ENCODE data around the gene FBN2. TPM values are rescaled to one million over a fixed set of nuclear protein-coding genes. Genes with fewer than 3 reads are reported as not detected.
"Not testable (repeated sequence)": the region's sequence is repeated elsewhere in the genome, so short reads cannot be mapped to it uniquely, and the experiment has no call there.

Gene FBN2
- total RNA-seq, 1 experiment from 2014 or later: 0.22 TPM

GRCh38 chr5:128328007-128328406, 210.0 kb downstream of the FBN2 start:
- no peaks in the 10 kb centered on the region for H3K9me2 ChIP-seq (ENCODE audit: insufficient read depth)
- TF ChIP-seq CTCF (conservative IDR thresholded peaks at IDR 0.05) (no peak), EZH2 (IDR thresholded peaks at IDR 0.05; ENCODE audit: low read depth) (no peak)
- no peak for DNase-seq
- H3K9me3 ChIP-seq (ENCODE audit: insufficient read depth, low read depth): no peaks in the 10 kb centered on the region
- H3K27me3 ChIP-seq (ENCODE audit: insufficient read depth, low read depth): no peaks in the 10 kb centered on the region
- no TSS peak for BruUV-seq (replicated peaks)
- ChIA-PET POLR2A (ENCODE audit: unreplicated experiment) (no interaction called here), CTCF (no interaction called here)
- no peaks in the 10 kb centered on the region for H3K4me1 ChIP-seq (replicated peaks; ENCODE audit: insufficient read depth)
- H3K27ac ChIP-seq: no peak overlapping the region
- no peaks in the 10 kb centered on the region for H3K79me2 ChIP-seq (ENCODE audit: low read depth)
- H3F3A ChIP-seq (ENCODE audit: insufficient read depth, low read depth): no peaks in the 10 kb centered on the region
- H3K36me3 ChIP-seq (ENCODE audit: low read depth): no peaks in the 10 kb centered on the region
- intact Hi-C loops (cut with micrococcal nuclease; ENCODE audit: unreplicated experiment): no loop called here
- H4K20me1 ChIP-seq (ENCODE audit: insufficient read depth): no peaks in the 10 kb centered on the region
- no peak overlapping the region for H3K4me3 ChIP-seq
- H2AFZ ChIP-seq: no peak overlapping the region
- no peak overlapping the region for H3K4me2 ChIP-seq

GRCh38 chr5:128321418-128321817, 216.6 kb downstream of the FBN2 start:
- CTCF ChIA-PET; POLR2A ChIA-PET (ENCODE audit: unreplicated experiment); H3K36me3 ChIP-seq (ENCODE audit: low read depth); H3K4me3 ChIP-seq; H3K9me3 ChIP-seq (ENCODE audit: insufficient read depth, low read depth); DNase-seq; H3K79me2 ChIP-seq (ENCODE audit: low read depth); H3F3A ChIP-seq (ENCODE audit: insufficient read depth, low read depth); H3K27me3 ChIP-seq (ENCODE audit: insufficient read depth, low read depth); H4K20me1 ChIP-seq (ENCODE audit: insufficient read depth); intact Hi-C loops (cut with micrococcal nuclease; ENCODE audit: unreplicated experiment); H3K9me2 ChIP-seq (ENCODE audit: insufficient read depth); H2AFZ ChIP-seq; BruUV-seq (replicated peaks); H3K4me1 ChIP-seq (replicated peaks; ENCODE audit: insufficient read depth); H3K4me2 ChIP-seq; H3K27ac ChIP-seq: not testable (repeated sequence)

- intact Hi-C loops (cut with micrococcal nuclease; ENCODE audit: unreplicated experiment): no loop called here
- Histone ChIP-seq H3K79me2 (ENCODE audit: low read depth) (no peaks in the 10 kb centered on the region), H3K27ac (no peak overlapping the region), H3K4me3 (no peak overlapping the region), H3K4me2 (no peak overlapping the region), H4K20me1 (ENCODE audit: insufficient read depth) (no peaks in the 10 kb centered on the region), H3K27me3 (ENCODE audit: insufficient read depth, low read depth) (no peaks in the 10 kb centered on the region), H3K4me1 (replicated peaks; ENCODE audit: insufficient read depth) (no peaks in the 10 kb centered on the region), H3F3A (ENCODE audit: insufficient read depth, low read depth) (no peaks in the 10 kb centered on the region), H3K9me2 (ENCODE audit: insufficient read depth) (no peaks in the 10 kb centered on the region), H3K36me3 (ENCODE audit: low read depth) (no peaks in the 10 kb centered on the region), H3K9me3 (ENCODE audit: insufficient read depth, low read depth) (peaks cover 3% of the 10 kb centered on the region; the same call in 1 of the 2 replicates), H2AFZ (no peak overlapping the region)
- no TSS peak for BruUV-seq (replicated peaks)
- POLR2A ChIA-PET (ENCODE audit: unreplicated experiment): no interaction called here
- CTCF ChIA-PET: no interaction called here
- no peak for DNase-seq
- TF ChIP-seq CTCF (conservative IDR thresholded peaks at IDR 0.05): no peak
- TF ChIP-seq EZH2 (IDR thresholded peaks at IDR 0.05; ENCODE audit: low read depth): no peak
Measured at GRCh38 chr5:128318691-128319090, 219.4 kb downstream of the FBN2 start.

- ChIA-PET POLR2A (ENCODE audit: unreplicated experiment) (no interaction called here), CTCF (no interaction called here)
- Histone ChIP-seq H3K36me3 (ENCODE audit: low read depth) (no peaks in the 10 kb centered on the region), H3K79me2 (ENCODE audit: low read depth) (no peaks in the 10 kb centered on the region), H3K4me2 (no peak overlapping the region), H3K4me3 (no peak overlapping the region), H3K27me3 (ENCODE audit: insufficient read depth, low read depth) (no peaks in the 10 kb centered on the region), H3K27ac (no peak overlapping the region), H2AFZ (0 out of 2 replicates have a peak overlapping the region, but pooled peaks have one; percentile 27), H4K20me1 (ENCODE audit: insufficient read depth) (no peaks in the 10 kb centered on the region), H3K4me1 (replicated peaks; ENCODE audit: insufficient read depth) (no peaks in the 10 kb centered on the region), H3K9me3 (ENCODE audit: insufficient read depth, low read depth) (peaks cover 3% of the 10 kb centered on the region; the same call in 1 of the 2 replicates), H3F3A (ENCODE audit: insufficient read depth, low read depth) (no peaks in the 10 kb centered on the region), H3K9me2 (ENCODE audit: insufficient read depth) (no peaks in the 10 kb centered on the region)
- no peak for DNase-seq
- intact Hi-C loops (cut with micrococcal nuclease; ENCODE audit: unreplicated experiment): no loop called here
- TF ChIP-seq EZH2 (IDR thresholded peaks at IDR 0.05; ENCODE audit: low read depth): no peak
- no peak for TF ChIP-seq CTCF (conservative IDR thresholded peaks at IDR 0.05)
- no TSS peak for BruUV-seq (replicated peaks)
Measured at GRCh38 chr5:128317481-128317880, 220.6 kb downstream of the FBN2 start.
